Panc1 (cell line): Measurements from ENCODE around the gene CD3D.

ENCODE experiments used
- CTCF ChIP-seq: fragments of 450-650 bp; IDR thresholded peaks from 2 replicates; pipeline ENCODE4 v1.5.1; 2017; ENCODE audit warnings: mild to moderate bottlenecking
- TCF7L2 ChIP-seq: IDR thresholded peaks from 2 replicates; pipeline ENCODE4 v1.6.1; 2011; ENCODE audit warnings: mild to moderate bottlenecking, low read depth, low read length, inconsistent platforms

DNA sequence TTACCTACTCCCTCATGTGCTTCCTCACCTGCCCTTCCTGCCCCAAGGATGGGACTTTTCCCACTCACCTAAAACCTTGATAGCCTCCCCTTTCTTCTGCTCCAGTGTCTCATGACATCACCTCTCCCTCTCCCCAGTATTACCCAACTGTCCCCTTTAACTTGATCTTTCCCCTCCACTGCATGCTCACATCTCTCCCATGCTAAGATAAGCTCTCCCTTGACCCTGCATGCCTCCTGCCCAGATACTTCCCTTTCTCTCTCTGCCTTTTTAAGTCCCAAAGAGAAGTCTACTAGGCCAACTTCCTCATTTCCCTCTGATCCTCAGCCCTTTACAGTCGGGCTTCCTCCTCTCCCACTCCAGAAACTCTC, 23.2 kb downstream of the CD3D start:
- TF ChIP-seq CTCF: no peak
- no peak for TF ChIP-seq TCF7L2
